ENCODE data around the gene NRDC. TPM values are rescaled to one million over a fixed set of nuclear protein-coding genes. Genes with fewer than 3 reads are reported as not detected.
A peak's percentile ranks its signal among the peaks of the same experiment; 100 is the strongest.

Gene NRDC
- total RNA-seq, 1 experiment from 2014 or later, result 147 TPM

GRCh38 chr1:51919684-51920083 lies 41.2 kb upstream of the NRDC start:
- no peak overlapping the region for H3K4me2 ChIP-seq (ENCODE audit: insufficient read depth, insufficient read length, low read length)

More at GRCh38 chr1:51919684-51920083, 41.2 kb upstream of the NRDC start:
- Histone ChIP-seq H3K79me1 (ENCODE audit: insufficient read depth, low read depth, low read length, poor library complexity, severe bottlenecking) (no peaks in the 10 kb centered on the region), H4K5ac (ENCODE audit: insufficient read length, low read depth, low read length) (no peak overlapping the region), H4K91ac (ENCODE audit: insufficient read length, low read depth, low read length) (no peak overlapping the region), H2BK15ac (ENCODE audit: low read depth, low read length) (no peak overlapping the region), H4K8ac (replicated peaks; ENCODE audit: insufficient read length, low read depth, low read length) (no peak overlapping the region), H2BK12ac (ENCODE audit: insufficient read length, low read depth, low read length) (no peak overlapping the region), H3K9ac (ENCODE audit: extremely low read depth, insufficient read length, low read length) (no peak overlapping the region), H3K14ac (ENCODE audit: insufficient read depth, low read length) (no peak overlapping the region), H2AK5ac (ENCODE audit: insufficient read length, low read length) (no peak overlapping the region), H3T11ph (ENCODE audit: low read length) (no peak overlapping the region), H3K79me2 (ENCODE audit: insufficient read depth, low read length) (no peaks in the 10 kb centered on the region), H3K56ac (ENCODE audit: insufficient read length, low read depth, low read length) (no peak overlapping the region), H3K27ac (ENCODE audit: insufficient read length, low read depth, low read length) (no peak overlapping the region), H3K18ac (ENCODE audit: insufficient read length, low read depth, low read length) (no peak overlapping the region), H2BK120ac (ENCODE audit: low read depth, low read length, poor library complexity, severe bottlenecking) (no peak overlapping the region), H4K20me1 (ENCODE audit: control insufficient read depth, insufficient read depth, insufficient read length) (no peaks in the 10 kb centered on the region), H3K4ac (ENCODE audit: low read depth, low read length) (no peak overlapping the region), H3K4me1 (ENCODE audit: insufficient read depth, low read length) (no peaks in the 10 kb centered on the region), H2AFZ (ENCODE audit: low read length) (no peak overlapping the region), H3K23ac (ENCODE audit: insufficient read length, low read depth, low read length) (no peak overlapping the region), H3K27me3 (ENCODE audit: insufficient read depth, low read length) (no peaks in the 10 kb centered on the region), H2BK5ac (ENCODE audit: insufficient read length, low read length) (no peak overlapping the region), H2BK20ac (ENCODE audit: low read depth, low read length, poor library complexity, severe bottlenecking) (no peak overlapping the region), H3K23me2 (ENCODE audit: insufficient read length, low read depth, low read length, poor library complexity, severe bottlenecking) (no peaks in the 10 kb centered on the region), H3K9me3 (ENCODE audit: control insufficient read depth, low read depth, low read length) (no peaks in the 10 kb centered on the region)
- no peak for DNase-seq
- no CpG with 5 or more reads among the region's 10 CpGs for WGBS (ENCODE audit: extremely low coverage, insufficient read length, low lambda C conversion rate)
- Mint-ChIP-seq H3K4me1 (peaks cover 5 to 13% of the 10 kb centered on the region in 2 experiments), H3K4me3 (no peak overlapping the region), H3K9me3 (no peaks in the 10 kb centered on the region), H3K27me3 (ENCODE audit: low read depth) (no peaks in the 10 kb centered on the region), H3K36me3 (ENCODE audit: insufficient read depth in 1 of 3, low read depth in 3 of 3) (peaks cover 4 to 32% (median 31%) of the 10 kb centered on the region in 3 experiments; a peak in 6 of 7 replicates), H3K27ac (peak overlapping the region in 2 of 3 experiments; percentile 13 to 27; a peak in 3 of 7 replicates)
- no peak for TF ChIP-seq CTCF (conservative IDR thresholded peaks at IDR 0.05)

Data from H9 (cell line).